NCI-H748 treated with DMSO at 0.1 percent for 48 hours (cell line): Measurements from ENCODE around the gene CUEDC1.

Source experiments
- DNase-seq: peaks from one replicate; lab custom pipeline; 2025; lab: John Stamatoyannopoulos, UW

CUEDC1 gene

GRCh38 chr17:57957120-57957850, 2.1 kb upstream of the CUEDC1 start:
- no peak for DNase-seq

GRCh38 chr17:57956291-57957119, 1.3 kb upstream of the CUEDC1 start:
- no peak for DNase-seq

- DNase-seq, result peak; percentile 31
Measured at GRCh38 chr17:57954397-57955182, 622 bp downstream of the CUEDC1 start.

- DNase-seq, result no peak
Measured at GRCh38 chr17:57953705-57954396, 1.4 kb downstream of the CUEDC1 start.

GRCh38 chr17:57953219-57953618, 2.0 kb downstream of the CUEDC1 start:
- no peak for DNase-seq

- no peak for DNase-seq
Measured at GRCh38 chr17:57949649-57950048, 5.6 kb downstream of the CUEDC1 start.

GRCh38 chr17:57948555-57949420, 6.4 kb downstream of the CUEDC1 start:
- no peak for DNase-seq

- no peak for DNase-seq
Measured at GRCh38 chr17:57948169-57948554, 7.0 kb downstream of the CUEDC1 start.

GRCh38 chr17:57947369-57947768, 7.8 kb downstream of the CUEDC1 start:
- DNase-seq, result no peak

- no peak for DNase-seq
Measured at GRCh38 chr17:57946798-57947358, 8.3 kb downstream of the CUEDC1 start.

- no peak for DNase-seq
Measured at GRCh38 chr17:57945996-57946797, 9.0 kb downstream of the CUEDC1 start.

GRCh38 chr17:57944908-57945307, 10.3 kb downstream of the CUEDC1 start:
- no peak for DNase-seq

- no peak for DNase-seq
Measured at GRCh38 chr17:57943645-57944044, 11.6 kb downstream of the CUEDC1 start.

GRCh38 chr17:57943140-57943539, 12.1 kb downstream of the CUEDC1 start:
- DNase-seq, result no peak

- no peak for DNase-seq
Measured at GRCh38 chr17:57941384-57942370, 13.5 kb downstream of the CUEDC1 start.

- no peak for DNase-seq
Measured at GRCh38 chr17:57940653-57941329, 14.4 kb downstream of the CUEDC1 start.

- no peak for DNase-seq
Measured at GRCh38 chr17:57940231-57940630, 15.0 kb downstream of the CUEDC1 start.

- DNase-seq, result peak; percentile 33
Measured at GRCh38 chr17:57939797-57940196, 15.4 kb downstream of the CUEDC1 start.
